Right atrium auricular region (tissue), 2 donors: ENCODE data around the gene CELSR2. TPM values are rescaled to one million over a fixed set of nuclear protein-coding genes. Genes with fewer than 3 reads are reported as not detected.

Source experiments
- DNase-seq: peaks from one replicate; pipeline ENCODE4 v3.0.0-alpha.2; 2019; ENCODE audit warnings: low spot score
- H3K27ac ChIP-seq, 2 donors: fragments of 200-600 bp; sonication (generic); 1 replicate in 1 of 2; 2 replicates in 1 of 2; pipeline ENCODE4 v1.5.1; 2016 to 2019
- H3K27me3 ChIP-seq, 2 donors: fragments of 200-600 bp; sonication (generic); one replicate each; pipeline versions ENCODE4 v1.5.1 to v1.6.0; 2017 to 2019
- H3K36me3 ChIP-seq: fragments of 200-600 bp; sonication (generic); one replicate; pipeline ENCODE4 v1.5.1; 2016
- H3K4me1 ChIP-seq, 2 donors: fragments of 200-600 bp; sonication (generic); one replicate each; pipeline versions ENCODE4 v1.5.1 to v1.6.0; 2017 to 2019
- H3K4me3 ChIP-seq, 2 donors: fragments of 200-600 bp; sonication (generic); 1 replicate in 1 of 2; 2 replicates in 1 of 2; pipeline ENCODE4 v1.5.1; 2017 to 2019; ENCODE audit warnings: mild to moderate bottlenecking in 1 of 2, moderate library complexity in 1 of 2
- H3K9me3 ChIP-seq, 2 donors: fragments of 200-600 bp; sonication (generic); one replicate each; pipeline ENCODE4 v1.5.1; 2019
- total RNA-seq, 2 donors: library from RNA; depleted of rRNA; stranded (reverse); fragments of >200 nt; gene quantifications; one replicate each; pipeline ENCODE4 v1.1.0, GENCODE V29; 2016
- TF ChIP-seq, protein P1 (sequence below), 2 donors: fragments of 200-600 bp; sonication (generic); IDR thresholded peaks; one replicate each; pipeline ENCODE4 v1.5.1; 2019; ENCODE audit warnings: antibody characterized with exemption in 2 of 2

The CELSR2 gene
- total RNA-seq, 2 donors from 2014 or later = 20.2 to 23.7 TPM

DNA sequence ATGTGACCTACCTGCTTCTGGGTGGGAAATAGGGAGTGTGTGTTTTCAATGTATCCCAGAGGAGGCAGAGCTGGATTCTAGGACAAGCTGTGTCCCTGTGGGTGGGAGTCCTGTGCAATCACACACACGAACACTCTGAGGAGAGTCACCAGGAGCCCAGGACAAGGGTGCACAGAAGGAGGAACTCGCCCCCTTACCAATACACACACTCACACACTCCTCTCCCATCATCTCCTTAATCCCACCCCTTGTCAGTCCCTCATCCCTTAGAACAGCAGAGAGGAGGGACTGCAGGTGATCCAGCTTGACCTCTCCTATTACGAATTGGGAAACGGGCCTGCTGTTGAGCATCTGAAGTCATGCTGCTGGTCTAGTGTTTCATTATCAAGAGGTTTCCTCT is 65.9 kb downstream of the CELSR2 start:
- no peaks in the 10 kb centered on the region for H3K27me3 ChIP-seq

GRCh38 chr1:109316506-109316905 is 67.2 kb downstream of the CELSR2 start:
- Histone ChIP-seq H3K4me3 (no peak overlapping the region), H3K27me3 (no peaks in the 10 kb centered on the region), H3K36me3 (peaks cover 94% of the 10 kb centered on the region), H3K4me1 (peaks cover 0 to 8% of the 10 kb centered on the region in 2 donors), H3K9me3 (no peaks in the 10 kb centered on the region), H3K27ac (no peak overlapping the region)
- DNase-seq = no peak
- TF ChIP-seq, protein P1, sequence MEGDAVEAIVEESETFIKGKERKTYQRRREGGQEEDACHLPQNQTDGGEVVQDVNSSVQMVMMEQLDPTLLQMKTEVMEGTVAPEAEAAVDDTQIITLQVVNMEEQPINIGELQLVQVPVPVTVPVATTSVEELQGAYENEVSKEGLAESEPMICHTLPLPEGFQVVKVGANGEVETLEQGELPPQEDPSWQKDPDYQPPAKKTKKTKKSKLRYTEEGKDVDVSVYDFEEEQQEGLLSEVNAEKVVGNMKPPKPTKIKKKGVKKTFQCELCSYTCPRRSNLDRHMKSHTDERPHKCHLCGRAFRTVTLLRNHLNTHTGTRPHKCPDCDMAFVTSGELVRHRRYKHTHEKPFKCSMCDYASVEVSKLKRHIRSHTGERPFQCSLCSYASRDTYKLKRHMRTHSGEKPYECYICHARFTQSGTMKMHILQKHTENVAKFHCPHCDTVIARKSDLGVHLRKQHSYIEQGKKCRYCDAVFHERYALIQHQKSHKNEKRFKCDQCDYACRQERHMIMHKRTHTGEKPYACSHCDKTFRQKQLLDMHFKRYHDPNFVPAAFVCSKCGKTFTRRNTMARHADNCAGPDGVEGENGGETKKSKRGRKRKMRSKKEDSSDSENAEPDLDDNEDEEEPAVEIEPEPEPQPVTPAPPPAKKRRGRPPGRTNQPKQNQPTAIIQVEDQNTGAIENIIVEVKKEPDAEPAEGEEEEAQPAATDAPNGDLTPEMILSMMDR (IDR thresholded peaks at IDR 0.05) = no peak

More for the DNA sequence above, 65.9 kb downstream of the CELSR2 start:
- H3K27ac ChIP-seq = no peak overlapping the region
- H3K36me3 ChIP-seq = peaks cover 87% of the 10 kb centered on the region
- H3K4me1 ChIP-seq = peaks cover 0 to 8% of the 10 kb centered on the region in 2 donors
- no peaks in the 10 kb centered on the region for H3K9me3 ChIP-seq
- DNase-seq = no peak
- H3K4me3 ChIP-seq = no peak overlapping the region
- TF ChIP-seq, protein P1 (IDR thresholded peaks at IDR 0.05) = no peak

DNA sequence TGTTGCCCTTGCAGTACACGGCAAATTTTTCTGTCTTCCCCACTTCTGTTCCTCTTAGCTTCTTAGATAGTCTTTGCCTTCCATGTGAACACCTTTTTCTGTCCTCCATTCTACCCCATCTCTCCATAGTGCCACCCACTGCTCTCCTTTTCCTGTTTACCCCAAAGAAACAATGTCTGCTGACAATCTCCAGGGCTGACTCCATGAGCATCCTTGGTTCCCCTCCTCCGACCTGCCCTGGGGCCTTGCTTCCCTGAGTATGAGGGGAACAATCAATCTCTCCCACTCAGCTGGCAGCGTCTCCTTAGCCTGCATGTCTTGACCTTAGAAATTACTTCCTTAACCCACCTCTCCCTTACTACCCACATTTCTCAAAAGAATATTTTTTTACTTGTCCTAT is 69.8 kb downstream of the CELSR2 start:
- DNase-seq = peak; percentile 42
- Histone ChIP-seq H3K27ac (no peak overlapping the region), H3K4me3 (no peak overlapping the region), H3K4me1 (no peaks in the 10 kb centered on the region), H3K27me3 (no peaks in the 10 kb centered on the region), H3K9me3 (no peaks in the 10 kb centered on the region), H3K36me3 (peaks cover 99% of the 10 kb centered on the region)
- TF ChIP-seq, protein P1 (IDR thresholded peaks at IDR 0.05) = no peak

DNA sequence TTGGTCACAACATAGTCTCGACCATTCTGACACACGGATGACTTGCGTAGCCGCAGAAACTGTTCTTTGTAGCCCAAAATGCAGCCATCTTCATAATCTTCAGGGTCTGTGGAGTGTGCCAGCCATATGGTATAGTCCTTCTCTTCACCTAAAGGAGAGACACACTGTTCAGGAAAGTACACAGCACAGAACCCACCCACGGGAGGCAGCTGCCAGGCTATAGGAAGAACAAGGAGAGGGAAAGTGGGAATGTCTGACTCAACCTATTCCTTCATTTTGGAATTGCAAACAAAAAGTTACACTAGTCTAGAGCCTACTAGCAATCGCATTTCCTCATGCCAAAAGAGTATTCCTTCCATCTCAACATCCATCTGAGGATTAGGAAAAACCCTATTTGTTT is 73.6 kb downstream of the CELSR2 start:
- DNase-seq = no peak
- Histone ChIP-seq H3K9me3 (no peaks in the 10 kb centered on the region), H3K27me3 (no peaks in the 10 kb centered on the region), H3K4me1 (no peaks in the 10 kb centered on the region), H3K4me3 (no peak overlapping the region), H3K36me3 (peaks cover 95% of the 10 kb centered on the region), H3K27ac (no peak overlapping the region)
- TF ChIP-seq, protein P1 (IDR thresholded peaks at IDR 0.05) = no peak

Other genes with a start within 250 kb of the CELSR2 start
- gene WDR47, start 207.4 kb upstream of the CELSR2 start, total RNA-seq = 10 to 100 TPM; 14.0 to 22.4 TPM
- 10 to 100 TPM; 32.2 to 35.9 TPM for gene TAF13, start 173.5 kb upstream of the CELSR2 start, total RNA-seq
- gene TMEM167B, start 158.8 kb upstream of the CELSR2 start, total RNA-seq = 10 to 100 TPM; 18.9 to 23.9 TPM
- under 1 TPM; 0.11 to 0.12 TPM for gene ELAPOR1, start 135.4 kb upstream of the CELSR2 start, total RNA-seq
- 100 to 1,000 TPM; 108 to 130 TPM for gene SARS1, start 35.6 kb upstream of the CELSR2 start, total RNA-seq
- gene PSRC1, start 33.6 kb downstream of the CELSR2 start, total RNA-seq = 1 to 10 TPM; 2.2 to 2.4 TPM
- gene MYBPHL, start 57.5 kb downstream of the CELSR2 start, total RNA-seq = 100 to 1,000 TPM in 1 of 2 donors, 10 to 100 TPM in 1; 62.2 to 381 TPM
- gene SORT1, start 148.4 kb downstream of the CELSR2 start, total RNA-seq = 100 to 1,000 TPM; 114 to 120 TPM
- 10 to 100 TPM; 19.8 to 27.6 TPM for gene PSMA5, start 176.9 kb downstream of the CELSR2 start, total RNA-seq
- gene SYPL2, start 217.0 kb downstream of the CELSR2 start, total RNA-seq = 1 to 10 TPM; 4.7 to 9.6 TPM
- gene ATXN7L2, start 234.4 kb downstream of the CELSR2 start, total RNA-seq = 1 to 10 TPM; 2.4 to 3.5 TPM
- gene CYB561D1, start 244.6 kb downstream of the CELSR2 start, total RNA-seq = 1 to 10 TPM; 2.6 to 6.9 TPM